Activated CD4-positive, alpha-beta memory T cell treated with anti-CD3 and anti-CD28 coated beads for 36 hours (primary cell): ENCODE results near the gene SLC35G4. TPM values are rescaled to one million over a fixed set of nuclear protein-coding genes. Genes with fewer than 3 reads are reported as not detected.
A peak's percentile ranks its signal among the peaks of the same experiment; 100 is the strongest.
"Not testable (repeated sequence)": the region's sequence is repeated elsewhere in the genome, so short reads cannot be mapped to it uniquely, and the experiment has no call there.

Experiments
- CTCF ChIA-PET: fragments of 350-600 bp; sonication (Branson Sonifier 250); formaldehyde crosslinking; loops from one replicate; lab custom pipeline; 2021; ENCODE audit warnings: antibody characterized with exemption, inconsistent platforms; lab: Charles Lee
- POLR2A ChIA-PET: fragments of 350-600 bp; sonication (Branson Sonifier 250); formaldehyde crosslinking; loops from one replicate; lab custom pipeline; 2021; ENCODE audit warnings: antibody characterized with exemption; lab: Charles Lee
- DNase-seq: peaks from one replicate; pipeline ENCODE4 v3.0.0-alpha.2; 2020
- H3K27ac Mint-ChIP-seq: one replicate; pipeline ENCODE4 v1.8.0; 2021; ENCODE audit warnings: mixed read lengths
- H3K27me3 Mint-ChIP-seq: one replicate; pipeline ENCODE4 v1.8.0; 2021; ENCODE audit warnings: mixed read lengths
- H3K36me3 Mint-ChIP-seq: one replicate; pipeline ENCODE4 v1.8.0; 2021; ENCODE audit warnings: mixed read lengths
- H3K4me1 Mint-ChIP-seq: one replicate; pipeline ENCODE4 v1.8.0; 2021; ENCODE audit warnings: low read depth, mixed read lengths
- H3K4me3 Mint-ChIP-seq: one replicate; pipeline ENCODE4 v1.8.0; 2021; ENCODE audit warnings: mild to moderate bottlenecking, mixed read lengths
- H3K9me3 Mint-ChIP-seq: one replicate; pipeline ENCODE4 v1.8.0; 2021; ENCODE audit warnings: mixed read lengths
- intact Hi-C: fragments of 100-400 bp; cut with micrococcal nuclease; formaldehyde crosslinking; loops from one replicate; pipeline ENCODE4 v1.15.1; 2023
- total RNA-seq, 2 experiments: library from RNA; stranded (reverse); gene quantifications; one replicate each; pipeline ENCODE4 v1.2.3, GENCODE V29; 2021

The SLC35G4 gene
- total RNA-seq, 2 experiments from 2014 or later, result not detected

DNA sequence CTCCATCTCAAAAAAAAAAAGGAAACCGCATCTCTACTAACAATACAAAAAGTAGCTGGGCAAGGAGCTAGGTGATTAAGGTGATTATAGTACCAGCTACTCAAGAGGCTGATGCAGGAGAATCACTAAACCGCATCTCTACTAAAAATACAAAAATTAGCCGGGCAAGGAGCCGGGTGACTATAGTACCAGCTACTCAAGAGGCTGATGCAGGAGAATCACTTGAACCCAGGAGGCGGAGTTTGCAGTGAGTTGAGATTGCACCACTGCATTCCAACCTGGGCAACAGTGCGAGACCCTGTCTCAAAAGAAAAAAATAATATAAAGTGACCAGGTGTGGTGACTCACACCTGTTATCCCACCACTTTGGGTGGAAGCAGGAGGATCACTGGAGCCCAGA lies 5.6 kb downstream of the SLC35G4 start:
- H3K9me3 Mint-ChIP-seq, POLR2A ChIA-PET, H3K4me3 Mint-ChIP-seq, H3K36me3 Mint-ChIP-seq, H3K27me3 Mint-ChIP-seq, H3K4me1 Mint-ChIP-seq, DNase-seq, intact Hi-C loops, H3K27ac Mint-ChIP-seq, CTCF ChIA-PET: not testable (repeated sequence)

DNA sequence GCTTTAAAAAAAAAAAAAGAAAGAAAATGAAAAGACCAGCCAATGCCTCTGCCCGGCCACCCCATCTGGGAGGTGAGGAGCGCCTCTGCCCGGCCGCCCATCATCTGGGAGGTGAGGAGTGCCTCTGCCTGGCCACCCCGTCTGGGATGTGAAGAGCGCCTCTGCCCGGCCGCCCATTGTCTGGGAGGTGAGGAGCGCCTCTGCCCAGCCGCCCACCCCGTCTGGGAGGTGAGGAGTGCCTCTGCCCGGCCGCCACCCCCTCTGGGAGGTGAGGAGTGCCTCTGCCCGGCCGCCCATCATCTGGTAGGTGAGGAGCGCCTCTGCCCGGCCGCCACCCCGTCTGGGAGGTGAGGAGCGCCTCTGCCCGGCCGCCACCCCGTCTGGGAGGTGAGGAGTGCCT lies 37.9 kb downstream of the SLC35G4 start:
- H3K36me3 Mint-ChIP-seq, H3K27ac Mint-ChIP-seq, intact Hi-C loops, H3K4me1 Mint-ChIP-seq, CTCF ChIA-PET, POLR2A ChIA-PET, H3K4me3 Mint-ChIP-seq, H3K9me3 Mint-ChIP-seq, DNase-seq, H3K27me3 Mint-ChIP-seq: not testable (repeated sequence)

DNA sequence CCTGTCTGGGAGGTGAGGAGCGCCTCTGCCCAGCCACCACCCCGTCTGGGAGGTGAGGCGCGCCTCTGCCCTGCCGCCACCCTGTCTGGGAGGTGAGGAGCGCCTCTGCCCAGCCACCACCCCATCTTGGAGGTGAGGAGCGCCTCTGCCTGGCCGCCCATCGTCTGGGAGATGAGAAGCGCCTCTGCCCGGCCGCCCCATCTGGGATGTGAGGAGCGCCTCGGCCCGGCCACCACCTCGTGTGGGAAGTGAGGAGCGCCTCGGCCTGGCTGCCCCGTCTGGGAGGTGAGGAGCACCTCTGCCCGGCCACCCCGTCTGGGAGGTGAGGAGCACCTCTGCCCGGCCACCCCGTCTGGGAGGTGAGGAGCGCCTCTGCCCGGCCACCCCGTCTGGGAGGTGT lies 38.4 kb downstream of the SLC35G4 start:
- H3K27ac Mint-ChIP-seq, H3K9me3 Mint-ChIP-seq, H3K4me1 Mint-ChIP-seq, H3K36me3 Mint-ChIP-seq, CTCF ChIA-PET, DNase-seq, POLR2A ChIA-PET, intact Hi-C loops, H3K4me3 Mint-ChIP-seq, H3K27me3 Mint-ChIP-seq: not testable (repeated sequence)

GRCh38 chr18:11649839-11650238 lies 40.4 kb downstream of the SLC35G4 start:
- intact Hi-C loops, result loop anchor here (10.0 kb wide), 1 partner anchor 385 kb away; no protein-coding TSS in a partner anchor
- no peak overlapping the region for H3K27ac Mint-ChIP-seq
- ChIA-PET POLR2A (no interaction called here), CTCF (no interaction called here)
- H3K36me3 Mint-ChIP-seq, result no peaks in the 10 kb centered on the region
- no peaks in the 10 kb centered on the region for H3K4me1 Mint-ChIP-seq
- peaks cover 5% of the 10 kb centered on the region for H3K9me3 Mint-ChIP-seq
- DNase-seq, result no peak
- H3K4me3 Mint-ChIP-seq, result no peak overlapping the region
- peaks cover 13% of the 10 kb centered on the region for H3K27me3 Mint-ChIP-seq

GRCh38 chr18:11651899-11652298 lies 42.5 kb downstream of the SLC35G4 start:
- Mint-ChIP-seq H3K36me3 (no peaks in the 10 kb centered on the region), H3K27me3 (peaks cover 17% of the 10 kb centered on the region), H3K4me3 (no peak overlapping the region), H3K4me1 (peaks cover 5% of the 10 kb centered on the region), H3K9me3 (peaks cover 5% of the 10 kb centered on the region), H3K27ac (no peak overlapping the region)
- intact Hi-C loops, result loop anchor here (10.0 kb wide), 1 partner anchor 383 kb away; no protein-coding TSS in a partner anchor
- POLR2A ChIA-PET, result no interaction called here
- CTCF ChIA-PET, result no interaction called here
- DNase-seq, result no peak

GRCh38 chr18:11653521-11653920 lies 44.1 kb downstream of the SLC35G4 start:
- ChIA-PET CTCF (interaction anchor here (1.3 kb wide), 1 partner anchor 75 kb away, joined by 3 read pairs; no protein-coding TSS in a partner anchor), POLR2A (no interaction called here)
- peaks cover 26% of the 10 kb centered on the region for H3K27me3 Mint-ChIP-seq
- DNase-seq, result no peak
- no peaks in the 10 kb centered on the region for H3K36me3 Mint-ChIP-seq
- H3K4me3 Mint-ChIP-seq, result no peak overlapping the region
- H3K9me3 Mint-ChIP-seq, result peaks cover 5% of the 10 kb centered on the region
- peaks cover 5% of the 10 kb centered on the region for H3K4me1 Mint-ChIP-seq
- no peak overlapping the region for H3K27ac Mint-ChIP-seq
- intact Hi-C loops, result loop anchor here (10.0 kb wide), 1 partner anchor 381 kb away; no protein-coding TSS in a partner anchor

DNA sequence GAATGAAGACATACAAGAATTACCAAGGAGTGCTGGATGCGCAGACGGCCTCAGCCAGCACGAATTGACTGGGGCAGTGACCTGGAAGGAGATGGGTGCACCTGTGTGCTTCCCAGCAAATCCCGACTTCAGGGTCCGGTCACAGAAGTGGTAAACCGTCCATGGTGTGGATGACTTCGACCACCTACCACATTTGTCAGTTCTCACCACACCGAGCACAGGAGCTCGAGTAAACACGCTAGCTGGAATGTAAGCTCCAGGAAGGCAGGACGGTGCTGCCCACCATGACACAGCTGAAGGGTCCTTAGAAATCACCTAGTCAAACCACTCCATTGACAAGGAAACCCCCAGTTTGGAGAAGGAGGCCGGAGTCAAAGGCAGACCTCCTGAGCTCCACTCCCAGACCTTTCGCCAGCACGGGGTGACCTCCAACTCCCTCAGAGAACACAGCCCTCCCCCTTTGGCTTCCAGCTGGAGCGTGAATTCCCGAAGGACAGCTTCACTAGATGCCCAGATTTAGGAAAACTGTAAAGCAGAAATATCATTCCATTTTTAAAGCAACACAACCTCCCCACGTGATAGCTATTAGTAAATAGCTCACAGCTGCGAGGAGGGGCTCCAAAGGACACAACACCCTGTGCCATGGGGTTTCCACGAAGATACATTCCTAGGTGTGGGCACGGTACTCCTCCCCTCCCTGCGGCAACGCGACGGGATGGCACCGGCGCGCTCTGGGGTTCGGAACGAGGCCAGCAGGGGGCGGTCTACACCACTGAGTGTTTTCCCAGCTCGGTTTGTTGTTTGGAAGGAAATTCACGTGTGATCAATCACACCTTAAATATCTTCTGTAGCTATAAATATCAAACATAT lies 45.6 kb downstream of the SLC35G4 start:
- H3K4me1 Mint-ChIP-seq, result peaks cover 5% of the 10 kb centered on the region
- ChIA-PET CTCF (interaction anchor here (0.6 to 5.0 kb wide), 18 partner anchors 11 to 384 kb away, joined by 3 to 33 read pairs (median 4); no protein-coding TSS in a partner anchor), POLR2A (no interaction called here)
- no peaks in the 10 kb centered on the region for H3K9me3 Mint-ChIP-seq
- no peak overlapping the region for H3K4me3 Mint-ChIP-seq
- intact Hi-C loops, result loop anchor here (5.0 to 10.0 kb wide), 2 partner anchors 72 to 380 kb away; no protein-coding TSS in a partner anchor
- DNase-seq, result peak; percentile 64
- no peak overlapping the region for H3K27ac Mint-ChIP-seq
- H3K27me3 Mint-ChIP-seq, result peaks cover 27% of the 10 kb centered on the region
- no peaks in the 10 kb centered on the region for H3K36me3 Mint-ChIP-seq

DNA sequence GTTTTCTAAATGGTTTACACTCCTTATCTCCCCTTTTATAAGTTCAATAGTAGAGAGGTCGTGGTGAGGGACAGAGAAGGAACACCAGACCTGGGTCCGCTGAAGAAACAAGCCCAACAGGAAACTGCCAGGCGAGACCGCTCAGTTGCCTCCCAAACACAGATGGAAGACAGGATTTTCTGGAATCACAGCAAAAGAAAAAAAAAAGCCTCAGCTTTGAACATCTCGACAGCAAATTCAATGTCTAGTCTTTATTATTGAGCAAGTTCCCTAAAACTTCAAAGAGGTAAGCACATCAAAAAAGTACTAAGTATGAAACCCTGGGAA lies 46.2 kb downstream of the SLC35G4 start:
- Mint-ChIP-seq H3K4me1 (peaks cover 5% of the 10 kb centered on the region), H3K4me3 (no peak overlapping the region), H3K27me3 (peaks cover 27% of the 10 kb centered on the region), H3K27ac (no peak overlapping the region), H3K36me3 (no peaks in the 10 kb centered on the region), H3K9me3 (no peaks in the 10 kb centered on the region)
- POLR2A ChIA-PET, result no interaction called here
- CTCF ChIA-PET, result interaction anchor here (0.6 to 5.0 kb wide), 18 partner anchors 10 to 383 kb away, joined by 3 to 33 read pairs (median 4); no protein-coding TSS in a partner anchor
- no peak for DNase-seq
- intact Hi-C loops, result loop anchor here (5.0 to 10.0 kb wide), 2 partner anchors 72 to 379 kb away; no protein-coding TSS in a partner anchor

- POLR2A ChIA-PET, result no interaction called here
- H3K9me3 Mint-ChIP-seq, result no peaks in the 10 kb centered on the region
- H3K27me3 Mint-ChIP-seq, result peaks cover 26% of the 10 kb centered on the region
- no peaks in the 10 kb centered on the region for H3K36me3 Mint-ChIP-seq
- intact Hi-C loops, result loop anchor here (5.0 to 10.0 kb wide), 2 partner anchors 70 to 378 kb away; no protein-coding TSS in a partner anchor
- CTCF ChIA-PET, result interaction anchor here (2.2 to 5.0 kb wide), 3 partner anchors 71 to 382 kb away, joined by 12 to 33 read pairs (median 18); no protein-coding TSS in a partner anchor
- H3K4me3 Mint-ChIP-seq, result no peak overlapping the region
- no peak for DNase-seq
- H3K27ac Mint-ChIP-seq, result no peak overlapping the region
- H3K4me1 Mint-ChIP-seq, result peaks cover 5% of the 10 kb centered on the region
Measured at GRCh38 chr18:11657152-11657551, 47.8 kb downstream of the SLC35G4 start.

GRCh38 chr18:11657554-11657953 lies 48.2 kb downstream of the SLC35G4 start:
- H3K4me1 Mint-ChIP-seq, result peaks cover 5% of the 10 kb centered on the region
- no peak for DNase-seq
- no peaks in the 10 kb centered on the region for H3K36me3 Mint-ChIP-seq
- ChIA-PET CTCF (interaction anchor here (3.5 to 5.0 kb wide), 2 partner anchors 71 to 338 kb away, joined by 18 to 33 read pairs; no protein-coding TSS in a partner anchor), POLR2A (no interaction called here)
- peaks cover 26% of the 10 kb centered on the region for H3K27me3 Mint-ChIP-seq
- H3K4me3 Mint-ChIP-seq, result no peak overlapping the region
- H3K9me3 Mint-ChIP-seq, result no peaks in the 10 kb centered on the region
- intact Hi-C loops, result loop anchor here (5.0 to 10.0 kb wide), 2 partner anchors 70 to 377 kb away; no protein-coding TSS in a partner anchor
- no peak overlapping the region for H3K27ac Mint-ChIP-seq

- intact Hi-C loops, result loop anchor here (5.0 to 10.0 kb wide), 2 partner anchors 69 to 377 kb away; no protein-coding TSS in a partner anchor
- peaks cover 25% of the 10 kb centered on the region for H3K27me3 Mint-ChIP-seq
- ChIA-PET POLR2A (no interaction called here), CTCF (interaction anchor here (5.0 kb wide), 1 partner anchor 70 kb away, joined by 33 read pairs; no protein-coding TSS in a partner anchor)
- H3K27ac Mint-ChIP-seq, result no peak overlapping the region
- DNase-seq, result no peak
- no peaks in the 10 kb centered on the region for H3K36me3 Mint-ChIP-seq
- peaks cover 5% of the 10 kb centered on the region for H3K4me1 Mint-ChIP-seq
- no peak overlapping the region for H3K4me3 Mint-ChIP-seq
- H3K9me3 Mint-ChIP-seq, result no peaks in the 10 kb centered on the region
Measured at GRCh38 chr18:11658019-11658418, 48.6 kb downstream of the SLC35G4 start.

GRCh38 chr18:11658989-11659388 lies 49.6 kb downstream of the SLC35G4 start:
- intact Hi-C loops, result loop anchor here (5.0 to 10.0 kb wide), 2 partner anchors 68 to 376 kb away; no protein-coding TSS in a partner anchor
- Mint-ChIP-seq H3K9me3 (no peaks in the 10 kb centered on the region), H3K36me3 (no peaks in the 10 kb centered on the region), H3K27ac (no peak overlapping the region), H3K27me3 (peaks cover 19% of the 10 kb centered on the region), H3K4me3 (no peak overlapping the region), H3K4me1 (peaks cover 5% of the 10 kb centered on the region)
- POLR2A ChIA-PET, result no interaction called here
- no peak for DNase-seq
- CTCF ChIA-PET, result interaction anchor here (5.0 kb wide), 1 partner anchor 69 kb away, joined by 33 read pairs; no protein-coding TSS in a partner anchor
